ENCODE measurements around the gene OAF. TPM values are rescaled to one million over a fixed set of nuclear protein-coding genes. Genes with fewer than 3 reads are reported as not detected.

The OAF gene
- polyA plus RNA-seq, 3 donors: 27.4 to 33.5 (median 30.0) TPM

- no peak for DNase-seq (ENCODE audit: low read depth in 3 of 3, low spot score in 2 of 3)
These were observed 27.9 kb upstream of the OAF start for GRCh38 chr11:120182790-120183491.

GRCh38 chr11:120183701-120184141 is 27.1 kb upstream of the OAF start:
- DNase-seq (ENCODE audit: low read depth in 3 of 3, low spot score in 2 of 3): no peak

GRCh38 chr11:120184371-120184945 is 26.4 kb upstream of the OAF start:
- DNase-seq (ENCODE audit: low read depth in 3 of 3, low spot score in 2 of 3): no peak

- DNase-seq (ENCODE audit: low read depth in 3 of 3, low spot score in 2 of 3): no peak
These were observed 25.7 kb upstream of the OAF start for GRCh38 chr11:120184946-120185705.

GRCh38 chr11:120185706-120186455 is 25.0 kb upstream of the OAF start:
- peak in 1 of 3 donors; percentile 72 for DNase-seq (ENCODE audit: low read depth in 3 of 3, low spot score in 2 of 3)

GRCh38 chr11:120186456-120186773 is 24.4 kb upstream of the OAF start:
- no peak for DNase-seq (ENCODE audit: low read depth in 3 of 3, low spot score in 2 of 3)

- peak in 1 of 3 donors; percentile 69 for DNase-seq (ENCODE audit: low read depth in 3 of 3, low spot score in 2 of 3)
These were observed 23.8 kb upstream of the OAF start for GRCh38 chr11:120186774-120187591.

- DNase-seq (ENCODE audit: low read depth in 3 of 3, low spot score in 2 of 3): no peak
These were observed 22.5 kb upstream of the OAF start for GRCh38 chr11:120188371-120188770.

- no peak for DNase-seq (ENCODE audit: low read depth in 3 of 3, low spot score in 2 of 3)
These were observed 21.9 kb upstream of the OAF start for GRCh38 chr11:120188811-120189455.

GRCh38 chr11:120191058-120191457 is 19.8 kb upstream of the OAF start:
- DNase-seq (ENCODE audit: low read depth in 3 of 3, low spot score in 2 of 3): no peak

- no peak for DNase-seq (ENCODE audit: low read depth in 3 of 3, low spot score in 2 of 3)
These were observed 17.8 kb upstream of the OAF start for GRCh38 chr11:120192831-120193625.

- no peak for DNase-seq (ENCODE audit: low read depth in 3 of 3, low spot score in 2 of 3)
These were observed 16.7 kb upstream of the OAF start for GRCh38 chr11:120194166-120194565.

- DNase-seq (ENCODE audit: low read depth in 3 of 3, low spot score in 2 of 3): no peak
These were observed 15.1 kb upstream of the OAF start for GRCh38 chr11:120195601-120196320.

- DNase-seq (ENCODE audit: low read depth in 3 of 3, low spot score in 2 of 3): no peak
These were observed 14.0 kb upstream of the OAF start for GRCh38 chr11:120196826-120197225.

GRCh38 chr11:120197251-120197891 is 13.5 kb upstream of the OAF start:
- DNase-seq (ENCODE audit: low read depth in 3 of 3, low spot score in 2 of 3): peak in 2 of 3 donors; percentile 67 to 77

- no peak for DNase-seq (ENCODE audit: low read depth in 3 of 3, low spot score in 2 of 3)
These were observed 12.9 kb upstream of the OAF start for GRCh38 chr11:120197977-120198376.

- DNase-seq (ENCODE audit: low read depth in 3 of 3, low spot score in 2 of 3): no peak
These were observed 12.4 kb upstream of the OAF start for GRCh38 chr11:120198403-120198786.

Data from right renal cortex interstitium (tissue), 3 donors.